Calu3 (cell line): ENCODE measurements around the gene KCNIP3. TPM values are rescaled to one million over a fixed set of nuclear protein-coding genes. Genes with fewer than 3 reads are reported as not detected.
"Not testable (repeated sequence)": the region's sequence is repeated elsewhere in the genome, so short reads cannot be mapped to it uniquely, and the experiment has no call there.

Source experiments
- BruUV-seq: library from RNA; stranded (reverse); fragments of 400-500 nt; replicated peaks from 2 replicates; lab custom pipeline; 2021; lab: Mats Ljungman, UMichigan
- CTCF ChIA-PET: fragments of 300-600 bp; sonication (Branson Sonifier 250); formaldehyde crosslinking; loops from one replicate; lab custom pipeline; 2022; ENCODE audit warnings: antibody characterized with exemption; lab: Charles Lee
- DNase-seq: peaks from one replicate; pipeline ENCODE4 v3.0.0; 2022
- H3K27ac Mint-ChIP-seq: one replicate; pipeline ENCODE4 v1.8.0; 2022; ENCODE audit warnings: mixed read lengths; ENCODE audit not compliant: unreplicated experiment
- H3K27me3 Mint-ChIP-seq: one replicate; pipeline ENCODE4 v1.8.0; 2022; ENCODE audit warnings: mixed read lengths; ENCODE audit not compliant: unreplicated experiment
- H3K36me3 Mint-ChIP-seq: one replicate; pipeline ENCODE4 v1.8.0; 2022; ENCODE audit warnings: mild to moderate bottlenecking, moderate library complexity, mixed read lengths; ENCODE audit not compliant: insufficient read depth, unreplicated experiment
- H3K4me1 Mint-ChIP-seq: one replicate; pipeline ENCODE4 v1.8.0; 2022; ENCODE audit warnings: mild to moderate bottlenecking, low read depth, mixed read lengths; ENCODE audit not compliant: unreplicated experiment
- H3K4me3 Mint-ChIP-seq: one replicate; pipeline ENCODE4 v1.8.0; 2022; ENCODE audit warnings: mild to moderate bottlenecking, low read depth, moderate library complexity, mixed read lengths; ENCODE audit not compliant: unreplicated experiment
- H3K9me3 Mint-ChIP-seq: one replicate; pipeline ENCODE4 v1.8.0; 2022; ENCODE audit warnings: low read depth, mixed read lengths; ENCODE audit not compliant: unreplicated experiment
- intact Hi-C: fragments of 100-400 bp; cut with micrococcal nuclease; formaldehyde crosslinking; loops from one replicate; pipeline ENCODE4 v1.10.0; 2022; ENCODE audit not compliant: unreplicated experiment
- total RNA-seq: library from RNA; stranded (reverse); gene quantifications from 2 replicates; pipeline ENCODE4 v1.2.3, GENCODE V29; 2022
- TF ChIP-seq, protein P1 (sequence below): fragments of 200-600 bp; IDR thresholded peaks from one replicate; pipeline ENCODE4 v1.8.0; 2022; ENCODE audit warnings: antibody characterized with exemption; ENCODE audit not compliant: unreplicated experiment

Gene KCNIP3
- total RNA-seq, 1 experiment from 2014 or later: 1.1 TPM

GRCh38 chr2:95374921-95375471 lies 77.8 kb downstream of the KCNIP3 start:
- Mint-ChIP-seq H3K4me3 (no peak overlapping the region), H3K27ac (no peak overlapping the region), H3K27me3 (peaks cover 34% of the 10 kb centered on the region), H3K9me3 (peaks cover 3% of the 10 kb centered on the region), H3K36me3 (no peaks in the 10 kb centered on the region), H3K4me1 (no peaks in the 10 kb centered on the region)
- no TSS peak for BruUV-seq
- TF ChIP-seq, protein P1, sequence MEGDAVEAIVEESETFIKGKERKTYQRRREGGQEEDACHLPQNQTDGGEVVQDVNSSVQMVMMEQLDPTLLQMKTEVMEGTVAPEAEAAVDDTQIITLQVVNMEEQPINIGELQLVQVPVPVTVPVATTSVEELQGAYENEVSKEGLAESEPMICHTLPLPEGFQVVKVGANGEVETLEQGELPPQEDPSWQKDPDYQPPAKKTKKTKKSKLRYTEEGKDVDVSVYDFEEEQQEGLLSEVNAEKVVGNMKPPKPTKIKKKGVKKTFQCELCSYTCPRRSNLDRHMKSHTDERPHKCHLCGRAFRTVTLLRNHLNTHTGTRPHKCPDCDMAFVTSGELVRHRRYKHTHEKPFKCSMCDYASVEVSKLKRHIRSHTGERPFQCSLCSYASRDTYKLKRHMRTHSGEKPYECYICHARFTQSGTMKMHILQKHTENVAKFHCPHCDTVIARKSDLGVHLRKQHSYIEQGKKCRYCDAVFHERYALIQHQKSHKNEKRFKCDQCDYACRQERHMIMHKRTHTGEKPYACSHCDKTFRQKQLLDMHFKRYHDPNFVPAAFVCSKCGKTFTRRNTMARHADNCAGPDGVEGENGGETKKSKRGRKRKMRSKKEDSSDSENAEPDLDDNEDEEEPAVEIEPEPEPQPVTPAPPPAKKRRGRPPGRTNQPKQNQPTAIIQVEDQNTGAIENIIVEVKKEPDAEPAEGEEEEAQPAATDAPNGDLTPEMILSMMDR: no peak
- CTCF ChIA-PET: no interaction called here
- DNase-seq: no peak
- intact Hi-C loops: no loop called here

GRCh38 chr2:95375532-95376150 lies 78.5 kb downstream of the KCNIP3 start:
- Mint-ChIP-seq H3K9me3 (peaks cover 3% of the 10 kb centered on the region), H3K27ac (no peak overlapping the region), H3K27me3 (peaks cover 38% of the 10 kb centered on the region), H3K4me1 (no peaks in the 10 kb centered on the region), H3K36me3 (no peaks in the 10 kb centered on the region), H3K4me3 (no peak overlapping the region)
- DNase-seq: no peak
- BruUV-seq: no TSS peak
- CTCF ChIA-PET: no interaction called here
- TF ChIP-seq, protein P1: no peak
- intact Hi-C loops: no loop called here

DNA sequence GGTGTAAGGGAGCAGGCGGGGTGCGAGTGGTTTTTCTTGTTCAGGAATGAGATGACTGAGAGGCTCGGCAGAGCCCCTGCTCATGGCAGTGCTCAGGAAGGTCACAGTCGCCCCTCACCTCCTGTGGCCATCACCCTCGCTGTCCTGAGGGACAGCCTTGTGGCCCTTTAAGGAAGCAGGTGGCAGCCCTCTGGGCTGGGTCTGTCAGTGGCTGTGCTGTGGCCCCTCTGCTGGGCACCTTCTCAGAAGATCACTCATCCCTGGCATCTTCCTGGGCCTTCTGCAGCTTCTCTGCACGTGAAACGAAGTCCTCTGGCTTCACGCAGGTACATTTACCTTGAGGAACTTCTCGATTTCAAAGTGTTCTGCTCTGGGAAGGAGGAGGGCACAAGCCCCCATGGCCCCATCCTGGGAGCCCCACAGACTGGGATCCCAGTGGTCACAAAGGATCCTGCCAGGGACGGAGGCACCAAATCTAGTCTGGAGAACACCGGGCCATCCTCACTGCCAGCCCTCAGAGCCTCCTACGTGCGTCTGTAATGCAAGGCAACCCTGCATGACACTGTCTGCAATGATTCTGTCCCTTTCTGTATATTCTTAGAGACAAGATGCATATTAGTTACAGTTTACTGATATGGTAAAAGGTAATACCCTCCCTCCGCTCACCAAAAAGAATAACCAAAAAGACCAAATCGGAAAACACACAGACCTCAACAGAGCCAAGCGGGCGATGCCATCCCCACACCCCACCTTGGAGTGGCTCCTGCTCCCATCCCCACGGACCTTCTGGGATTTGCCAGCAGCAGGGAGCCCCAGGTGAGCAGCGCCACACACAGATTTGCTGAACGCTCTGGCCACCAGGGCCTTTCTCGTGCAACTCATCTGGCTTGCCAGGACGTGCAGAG lies 79.4 kb downstream of the KCNIP3 start:
- no peak overlapping the region for H3K4me3 Mint-ChIP-seq
- H3K36me3 Mint-ChIP-seq: no peaks in the 10 kb centered on the region
- peaks cover 38% of the 10 kb centered on the region for H3K27me3 Mint-ChIP-seq
- H3K4me1 Mint-ChIP-seq: no peaks in the 10 kb centered on the region
- no peak for DNase-seq
- CTCF ChIA-PET: no interaction called here
- intact Hi-C loops: no loop called here
- no peaks in the 10 kb centered on the region for H3K9me3 Mint-ChIP-seq
- BruUV-seq: no TSS peak
- TF ChIP-seq, protein P1: no peak
- no peak overlapping the region for H3K27ac Mint-ChIP-seq

- DNase-seq: no peak
- Mint-ChIP-seq H3K36me3 (no peaks in the 10 kb centered on the region), H3K9me3 (no peaks in the 10 kb centered on the region), H3K27me3 (peaks cover 33% of the 10 kb centered on the region), H3K4me3 (no peak overlapping the region), H3K27ac (no peak overlapping the region), H3K4me1 (no peaks in the 10 kb centered on the region)
- CTCF ChIA-PET: interaction anchor here (0.6 kb wide), 1 partner anchor 120 kb away, joined by 3 read pairs; no protein-coding TSS in a partner anchor
- intact Hi-C loops: no loop called here
- no TSS peak for BruUV-seq
- TF ChIP-seq, protein P1: no peak
Observed at GRCh38 chr2:95377216-95378123, 80.3 kb downstream of the KCNIP3 start.

DNA sequence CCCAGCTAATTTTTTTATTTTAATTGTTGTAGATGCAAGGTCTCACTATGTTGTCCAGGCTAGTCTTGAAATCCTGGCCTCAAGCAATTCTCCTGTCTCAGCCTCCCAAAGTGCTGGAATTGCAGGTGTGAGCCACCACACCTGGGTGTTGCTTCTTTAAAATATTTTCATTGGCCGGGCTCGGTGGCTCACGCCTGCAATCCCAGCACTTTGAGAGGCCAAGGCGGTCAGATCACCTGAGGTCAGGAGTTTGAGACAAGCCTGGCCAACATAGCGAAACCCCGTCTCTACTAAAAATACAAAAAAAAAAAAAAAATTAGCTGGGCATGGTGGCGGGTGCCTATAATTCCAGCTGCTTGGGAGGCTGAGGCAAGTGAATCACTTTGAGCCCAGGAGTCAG lies 81.1 kb downstream of the KCNIP3 start:
- peaks cover 28% of the 10 kb centered on the region for H3K27me3 Mint-ChIP-seq
- intact Hi-C loops, DNase-seq, H3K4me1 Mint-ChIP-seq, H3K27ac Mint-ChIP-seq, BruUV-seq, H3K9me3 Mint-ChIP-seq, H3K36me3 Mint-ChIP-seq, H3K4me3 Mint-ChIP-seq: not testable (repeated sequence)
- CTCF ChIA-PET: interaction anchor here (0.6 kb wide), 1 partner anchor 120 kb away, joined by 3 read pairs; no protein-coding TSS in a partner anchor
